A673 (cell line): ENCODE results near the gene CD37. TPM values are rescaled to one million over a fixed set of nuclear protein-coding genes. Genes with fewer than 3 reads are reported as not detected.
"Not testable (repeated sequence)": the region's sequence is repeated elsewhere in the genome, so short reads cannot be mapped to it uniquely, and the experiment has no call there.

Source experiments
- BruUV-seq: library from RNA; stranded (reverse); fragments of 400-500 nt; replicated peaks from 2 replicates; lab custom pipeline; 2021; lab: Mats Ljungman, UMichigan
- CTCF ChIA-PET: fragments of 300-600 bp; sonication (Branson Sonifier 250); formaldehyde crosslinking; loops from one replicate; lab custom pipeline; 2022; ENCODE audit warnings: antibody characterized with exemption; lab: Charles Lee
- POLR2A ChIA-PET: fragments of 300-600 bp; sonication (Branson Sonifier 250); formaldehyde crosslinking; loops from one replicate; lab custom pipeline; 2022; ENCODE audit warnings: antibody characterized with exemption; ENCODE audit not compliant: low non-redundant PET; lab: Charles Lee
- DNase-seq: peaks from one replicate; pipeline ENCODE4 v3.0.0-alpha.2; 2015; ENCODE audit warnings: low spot score
- H3K27ac ChIP-seq: fragments of 200-600 bp; sonication (generic); 2 replicates; pipeline ENCODE4 v1.5.1; 2016; ENCODE audit warnings: mixed run types, low read depth, mild to moderate bottlenecking, mixed read lengths, antibody characterized with exemption, low read length; ENCODE audit not compliant: poor library complexity, severe bottlenecking
- H3K27me3 ChIP-seq: fragments of 200-600 bp; sonication (generic); replicated peaks from 2 replicates; pipeline ENCODE4 v1.6.1; 2017; ENCODE audit warnings: mixed run types, low read depth, mild to moderate bottlenecking, mixed read lengths, antibody characterized with exemption, low read length; ENCODE audit not compliant: insufficient read depth, poor library complexity
- H3K36me3 ChIP-seq: fragments of 200-600 bp; sonication (generic); 2 replicates; pipeline ENCODE4 v1.6.1; 2016; ENCODE audit warnings: mixed run types, mild to moderate bottlenecking, mixed read lengths, antibody characterized with exemption, low read length; ENCODE audit not compliant: insufficient read depth, poor library complexity, severe bottlenecking
- H3K4me1 ChIP-seq: fragments of 200-600 bp; sonication (generic); 2 replicates; pipeline ENCODE4 v1.6.1; 2017; ENCODE audit warnings: mixed run types, mild to moderate bottlenecking, mixed read lengths, antibody characterized with exemption, low read length; ENCODE audit not compliant: insufficient read depth, poor library complexity, severe bottlenecking
- H3K4me3 ChIP-seq: fragments of 200-600 bp; sonication (generic); 2 replicates; pipeline ENCODE4 v1.5.1; 2016; ENCODE audit warnings: low read depth, mixed run types, mild to moderate bottlenecking, mixed read lengths, low read length; ENCODE audit not compliant: poor library complexity, severe bottlenecking
- H3K9me3 ChIP-seq: fragments of 200-600 bp; sonication (generic); 2 replicates; pipeline ENCODE4 v1.6.1; 2016; ENCODE audit warnings: mixed run types, low read depth, mild to moderate bottlenecking, mixed read lengths, antibody characterized with exemption, low read length; ENCODE audit not compliant: poor library complexity, severe bottlenecking
- CTCF ChIP-seq: fragments of 300-800, 200-600 bp; sonication (generic); conservative IDR thresholded peaks from 2 replicates; pipeline ENCODE4 v1.5.1; 2017; ENCODE audit warnings: low read depth, mild to moderate bottlenecking, antibody characterized with exemption, low read length, moderate library complexity, mixed read lengths
- EZH2 ChIP-seq: fragments of 200-600 bp; sonication (generic); IDR thresholded peaks from 2 replicates; pipeline ENCODE4 v1.6.1; 2017; ENCODE audit warnings: borderline replicate concordance, low read depth, mild to moderate bottlenecking, mixed read lengths, antibody characterized with exemption, low read length; ENCODE audit not compliant: poor library complexity, severe bottlenecking
- intact Hi-C: fragments of 100-400 bp; cut with micrococcal nuclease; formaldehyde crosslinking; loops from one replicate; pipeline ENCODE4 v1.10.0; 2022; ENCODE audit not compliant: unreplicated experiment
- total RNA-seq: library from RNA; stranded (reverse); gene quantifications from 2 replicates; pipeline ENCODE4 v1.2.3, GENCODE V29; 2021

The CD37 gene
- total RNA-seq, 1 experiment from 2014 or later: not detected

GRCh38 chr19:49331616-49332055 is 3.6 kb upstream of the CD37 start:
- Histone ChIP-seq H3K36me3 (no peaks in the 10 kb centered on the region), H3K4me3 (no peak overlapping the region), H3K27me3 (no peaks in the 10 kb centered on the region), H3K4me1 (no peaks in the 10 kb centered on the region), H3K27ac (no peak overlapping the region), H3K9me3 (no peaks in the 10 kb centered on the region)
- DNase-seq: peak; percentile 79
- ChIA-PET CTCF (no interaction called here), POLR2A (interaction anchor here (0.6 kb wide), 1 partner anchor 604 kb away, joined by 4 read pairs; no protein-coding TSS in a partner anchor)
- no TSS peak for BruUV-seq
- intact Hi-C loops: no loop called here
- TF ChIP-seq CTCF (no peak), EZH2 (no peak)

GRCh38 chr19:49332691-49333417 is 2.4 kb upstream of the CD37 start:
- H3K9me3 ChIP-seq, H3K4me1 ChIP-seq, intact Hi-C loops, BruUV-seq, H3K27me3 ChIP-seq, H3K27ac ChIP-seq, H3K36me3 ChIP-seq, H3K4me3 ChIP-seq, POLR2A ChIA-PET, DNase-seq: not testable (repeated sequence)
- CTCF ChIA-PET: interaction anchor here (0.7 kb wide), 1 partner anchor 201 kb away, joined by 4 read pairs; no protein-coding TSS in a partner anchor

GRCh38 chr19:49333418-49333805 is 1.8 kb upstream of the CD37 start:
- ChIA-PET CTCF (interaction anchor here (0.7 kb wide), 1 partner anchor 200 kb away, joined by 4 read pairs; no protein-coding TSS in a partner anchor), POLR2A (no interaction called here)
- no peak for DNase-seq
- Histone ChIP-seq H3K4me3 (no peak overlapping the region), H3K9me3 (no peaks in the 10 kb centered on the region), H3K36me3 (no peaks in the 10 kb centered on the region), H3K27me3 (no peaks in the 10 kb centered on the region), H3K27ac (no peak overlapping the region), H3K4me1 (peaks cover 4% of the 10 kb centered on the region)
- TF ChIP-seq EZH2: no peak
- no peak for TF ChIP-seq CTCF
- intact Hi-C loops: no loop called here
- BruUV-seq: no TSS peak
